Renal pelvis (tissue), 12 donors: ENCODE measurements around the gene BMAL2. TPM values are rescaled to one million over a fixed set of nuclear protein-coding genes. Genes with fewer than 3 reads are reported as not detected.
A peak's percentile ranks its signal among the peaks of the same experiment; 100 is the strongest.

Experiments
- DNase-seq: peaks from one replicate; pipeline ENCODE4 v3.0.0-alpha.2; 2013
- long read RNA-seq, 16 experiments: transcript quantifications; one replicate each; lab custom pipeline, GENCODE V29; 2026
- polyA plus RNA-seq, 3 donors: library from polyadenylated mRNA; unstranded; fragments of 120-200 nt; gene quantifications; one replicate each; pipeline ENCODE4 v1.2.1, GENCODE V29; 2013; ENCODE audit not compliant: insufficient read length in 3 of 3

BMAL2 gene
- 1 to 10 TPM; 6.2 to 7.1 (median 6.6) TPM for polyA plus RNA-seq
- long read RNA-seq, donor 1, partial matches to known transcripts, result 0 of 1 reads
- long read RNA-seq, donor 1, other reads (novel, unspliced or antisense), result 0 of 1 reads
- long read RNA-seq, donor 2, result 0 reads
- long read RNA-seq, donor 3, result 0 reads
- long read RNA-seq, donor 4, result 0 reads
- long read RNA-seq, donor 5, result 0 reads
- long read RNA-seq, donor 6, partial matches to known transcripts, result 0 of 2 reads
- long read RNA-seq, donor 6, other reads (novel, unspliced or antisense), result 0 of 2 reads
- long read RNA-seq, donor 7, partial matches to known transcripts, result 0 of 1 reads
- long read RNA-seq, donor 7, other reads (novel, unspliced or antisense), result 0 of 1 reads
- long read RNA-seq, donor 8, result 0 reads
- long read RNA-seq, donor 9, result 0 reads
- long read RNA-seq, donor 10, result 0 reads
- long read RNA-seq, donor 11, result 0 reads
- long read RNA-seq, donor 12, partial matches to known transcripts, result 0 of 1 reads
- long read RNA-seq, donor 12, other reads (novel, unspliced or antisense), result 0 of 1 reads
- long read RNA-seq, donor 13, result 0 reads
- long read RNA-seq, donor 14, result 0 reads
- long read RNA-seq, donor 15, result 0 reads
- long read RNA-seq, donor 16, result 0 reads

- DNase-seq, result peak; percentile 14
These were observed at the start of gene BMAL2 for GRCh38 chr12:27332714-27333402. TSS of gene BMAL2 (plus strand) at chr12:27332836. CDS start at chr12:27333073, 237 bp downstream.

- DNase-seq, result no peak
These were observed 48.6 kb upstream of the BMAL2 start for GRCh38 chr12:27284021-27284420.

GRCh38 chr12:27284751-27285150 lies 47.9 kb upstream of the BMAL2 start:
- DNase-seq, result no peak

GRCh38 chr12:27285403-27285802 lies 47.2 kb upstream of the BMAL2 start:
- DNase-seq, result no peak

GRCh38 chr12:27289414-27289813 lies 43.2 kb upstream of the BMAL2 start:
- DNase-seq, result no peak

GRCh38 chr12:27290501-27291168 lies 42.0 kb upstream of the BMAL2 start:
- peak; percentile 19 for DNase-seq

GRCh38 chr12:27291862-27292261 lies 40.8 kb upstream of the BMAL2 start:
- no peak for DNase-seq

GRCh38 chr12:27292718-27293117 lies 39.9 kb upstream of the BMAL2 start:
- no peak for DNase-seq

GRCh38 chr12:27293463-27293862 lies 39.2 kb upstream of the BMAL2 start:
- no peak for DNase-seq

- no peak for DNase-seq
These were observed 36.0 kb upstream of the BMAL2 start for GRCh38 chr12:27296674-27297073.

- DNase-seq, result no peak
These were observed 35.1 kb upstream of the BMAL2 start for GRCh38 chr12:27297566-27297965.

GRCh38 chr12:27299102-27299501 lies 33.5 kb upstream of the BMAL2 start:
- no peak for DNase-seq

GRCh38 chr12:27300226-27300625 lies 32.4 kb upstream of the BMAL2 start:
- DNase-seq, result no peak

GRCh38 chr12:27303139-27304111 lies 29.2 kb upstream of the BMAL2 start:
- DNase-seq, result no peak

- no peak for DNase-seq
These were observed 27.8 kb upstream of the BMAL2 start for GRCh38 chr12:27304856-27305255.

GRCh38 chr12:27305673-27306456 lies 26.8 kb upstream of the BMAL2 start:
- peak; percentile 11 for DNase-seq

GRCh38 chr12:27309293-27309994 lies 23.2 kb upstream of the BMAL2 start:
- no peak for DNase-seq

GRCh38 chr12:27309995-27310315 lies 22.7 kb upstream of the BMAL2 start:
- DNase-seq, result no peak

- DNase-seq, result no peak
These were observed 15.7 kb upstream of the BMAL2 start for GRCh38 chr12:27316947-27317346.

- no peak for DNase-seq
These were observed 13.2 kb upstream of the BMAL2 start for GRCh38 chr12:27319409-27319808.
